RWPE2 (cell line): ENCODE measurements around the gene HYPK.
"Not testable (repeated sequence)": the region's sequence is repeated elsewhere in the genome, so short reads cannot be mapped to it uniquely, and the experiment has no call there.

Experiments
- ATAC-seq: fragments of 200-7000 bp; cut with Tn5 transposase; 3 replicates; pipeline ENCODE4 v1.9.1; 2021; ENCODE audit warnings: low read depth
- DNase-seq: peaks from one replicate; pipeline ENCODE4 v3.0.0-alpha.2; 2020; ENCODE audit warnings: low spot score
- H3K27ac ChIP-seq: fragments of 450-650 bp; 2 replicates; pipeline ENCODE4 v1.5.1; 2017; ENCODE audit warnings: mild to moderate bottlenecking; ENCODE audit not compliant: poor library complexity, severe bottlenecking
- H3K27me3 ChIP-seq: fragments of 250-450 bp; sonication (Bioruptor Pico); 2 replicates; pipeline ENCODE4 v1.5.1; 2021; ENCODE audit warnings: mild to moderate bottlenecking, moderate library complexity; ENCODE audit not compliant: insufficient read depth, poor library complexity, severe bottlenecking
- H3K36me3 ChIP-seq: fragments of 250-450 bp; sonication (Bioruptor Pico); 2 replicates; pipeline ENCODE4 v1.5.1; 2020; ENCODE audit warnings: low read depth, mild to moderate bottlenecking, moderate library complexity
- H3K4me1 ChIP-seq: fragments of 250-450 bp; sonication (Bioruptor Pico); 2 replicates; pipeline ENCODE4 v1.5.1; 2021; ENCODE audit warnings: mild to moderate bottlenecking, moderate library complexity; ENCODE audit not compliant: insufficient read depth, poor library complexity, severe bottlenecking
- H3K4me3 ChIP-seq: fragments of 250-450 bp; sonication (Bioruptor Pico); 2 replicates; pipeline ENCODE4 v1.5.1; 2021; ENCODE audit warnings: mild to moderate bottlenecking, moderate library complexity; ENCODE audit not compliant: severe bottlenecking
- H3K9me3 ChIP-seq: fragments of 250-450 bp; sonication (Bioruptor Pico); 2 replicates; pipeline ENCODE4 v1.5.1; 2021; ENCODE audit warnings: mild to moderate bottlenecking, moderate library complexity; ENCODE audit not compliant: severe bottlenecking
- TF ChIP-seq, protein P1 (sequence below): fragments of 450-650 bp; IDR thresholded peaks from one replicate; pipeline ENCODE4 v1.5.1; 2017; ENCODE audit warnings: mild to moderate bottlenecking, moderate library complexity; ENCODE audit not compliant: poor library complexity, severe bottlenecking

HYPK gene

DNA sequence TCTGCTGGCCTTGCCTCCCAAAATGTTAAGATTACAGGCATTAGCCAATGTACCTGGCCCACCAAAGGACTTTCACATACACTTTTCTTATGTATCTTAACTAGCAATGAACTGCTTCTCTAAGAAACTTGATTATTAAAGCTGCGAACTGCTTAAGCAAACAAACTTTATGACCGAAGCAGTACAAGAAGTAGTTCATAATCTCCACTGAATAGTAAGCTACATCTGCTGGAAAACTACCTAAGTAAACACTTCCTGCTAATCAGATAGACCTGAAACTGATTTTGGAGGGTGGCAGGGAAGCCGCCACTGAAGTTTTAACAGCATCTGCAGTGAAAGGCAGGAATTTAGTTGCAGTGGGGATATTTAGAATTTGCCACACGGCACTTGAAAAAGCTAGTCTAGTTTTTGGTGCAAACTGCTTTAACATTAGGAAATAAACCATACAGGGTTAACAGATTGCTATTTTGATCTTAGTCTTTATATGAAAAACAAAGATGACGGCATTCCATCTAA lies 8.1 kb downstream of the HYPK start:
- Histone ChIP-seq H3K27ac (no peak overlapping the region), H3K27me3 (no peaks in the 10 kb centered on the region), H3K4me1 (no peaks in the 10 kb centered on the region), H3K9me3 (no peaks in the 10 kb centered on the region), H3K4me3 (no peak overlapping the region), H3K36me3 (peaks cover 94% of the 10 kb centered on the region)
- DNase-seq: no peak
- ATAC-seq: no peak
- TF ChIP-seq, protein P1, sequence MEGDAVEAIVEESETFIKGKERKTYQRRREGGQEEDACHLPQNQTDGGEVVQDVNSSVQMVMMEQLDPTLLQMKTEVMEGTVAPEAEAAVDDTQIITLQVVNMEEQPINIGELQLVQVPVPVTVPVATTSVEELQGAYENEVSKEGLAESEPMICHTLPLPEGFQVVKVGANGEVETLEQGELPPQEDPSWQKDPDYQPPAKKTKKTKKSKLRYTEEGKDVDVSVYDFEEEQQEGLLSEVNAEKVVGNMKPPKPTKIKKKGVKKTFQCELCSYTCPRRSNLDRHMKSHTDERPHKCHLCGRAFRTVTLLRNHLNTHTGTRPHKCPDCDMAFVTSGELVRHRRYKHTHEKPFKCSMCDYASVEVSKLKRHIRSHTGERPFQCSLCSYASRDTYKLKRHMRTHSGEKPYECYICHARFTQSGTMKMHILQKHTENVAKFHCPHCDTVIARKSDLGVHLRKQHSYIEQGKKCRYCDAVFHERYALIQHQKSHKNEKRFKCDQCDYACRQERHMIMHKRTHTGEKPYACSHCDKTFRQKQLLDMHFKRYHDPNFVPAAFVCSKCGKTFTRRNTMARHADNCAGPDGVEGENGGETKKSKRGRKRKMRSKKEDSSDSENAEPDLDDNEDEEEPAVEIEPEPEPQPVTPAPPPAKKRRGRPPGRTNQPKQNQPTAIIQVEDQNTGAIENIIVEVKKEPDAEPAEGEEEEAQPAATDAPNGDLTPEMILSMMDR: no peak

DNA sequence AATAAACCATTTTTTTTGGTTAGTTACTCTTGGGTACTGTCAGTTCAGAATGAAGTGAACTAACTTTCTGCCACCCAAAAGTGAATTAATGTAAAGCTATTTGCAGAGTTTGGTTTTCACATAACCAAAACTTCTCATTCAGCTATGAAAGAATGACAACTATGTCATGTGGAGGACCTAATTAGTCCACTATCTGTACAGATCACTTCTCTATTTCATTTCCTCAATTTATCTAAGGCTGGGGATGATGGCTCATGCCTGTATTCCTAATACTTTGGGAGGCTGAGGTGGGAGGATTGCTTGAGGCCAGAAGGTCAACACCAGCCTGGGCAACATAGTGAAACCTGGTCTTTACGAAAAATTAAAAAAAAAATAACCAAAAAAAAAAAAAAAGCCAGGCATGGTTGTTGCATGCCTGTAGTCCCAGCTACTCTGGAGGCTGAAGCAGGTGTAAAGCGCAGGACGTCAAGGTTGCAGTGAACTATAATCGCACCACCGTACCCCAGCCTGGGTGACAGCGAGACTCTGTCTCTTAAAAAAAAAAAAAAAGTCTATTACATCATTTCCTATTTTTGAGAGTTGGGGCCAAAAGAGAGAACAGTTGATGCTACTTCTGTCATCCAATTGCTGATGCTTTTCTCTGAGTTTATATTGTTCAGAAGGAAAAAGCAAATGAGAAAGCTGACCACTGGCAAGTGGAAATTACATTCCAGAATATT lies 8.7 kb downstream of the HYPK start:
- TF ChIP-seq, protein P1: no peak
- no peak overlapping the region for H3K27ac ChIP-seq
- DNase-seq (no peak), ATAC-seq (no peak)
- H3K4me3 ChIP-seq: no peak overlapping the region
- H3K4me1 ChIP-seq: no peaks in the 10 kb centered on the region
- H3K27me3 ChIP-seq: no peaks in the 10 kb centered on the region
- H3K36me3 ChIP-seq: peaks cover 97% of the 10 kb centered on the region
- H3K9me3 ChIP-seq: no peaks in the 10 kb centered on the region

DNA sequence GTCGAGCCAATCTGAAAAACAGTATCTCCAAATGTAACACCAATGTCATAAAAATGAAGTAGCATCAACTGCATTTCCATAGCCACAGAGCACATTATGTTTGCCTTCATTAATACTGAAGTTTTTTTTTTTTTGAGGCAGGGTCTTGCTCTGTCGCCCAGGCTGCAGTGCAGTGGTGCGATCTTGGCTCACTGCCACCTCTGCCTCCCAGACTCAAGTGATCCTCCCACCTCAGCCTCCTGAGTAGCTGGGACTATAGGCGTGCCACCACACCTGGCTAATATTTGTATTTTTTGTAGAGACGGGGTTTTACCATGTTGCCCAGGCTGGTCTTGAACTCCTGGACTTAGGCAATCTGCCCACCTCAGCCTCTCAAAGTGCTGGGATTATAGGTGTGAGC lies 14.7 kb downstream of the HYPK start:
- not testable (repeated sequence) for H3K27ac ChIP-seq, ATAC-seq, H3K27me3 ChIP-seq, H3K9me3 ChIP-seq, H3K4me1 ChIP-seq, DNase-seq, H3K4me3 ChIP-seq
- H3K36me3 ChIP-seq: peaks cover 96% of the 10 kb centered on the region

DNA sequence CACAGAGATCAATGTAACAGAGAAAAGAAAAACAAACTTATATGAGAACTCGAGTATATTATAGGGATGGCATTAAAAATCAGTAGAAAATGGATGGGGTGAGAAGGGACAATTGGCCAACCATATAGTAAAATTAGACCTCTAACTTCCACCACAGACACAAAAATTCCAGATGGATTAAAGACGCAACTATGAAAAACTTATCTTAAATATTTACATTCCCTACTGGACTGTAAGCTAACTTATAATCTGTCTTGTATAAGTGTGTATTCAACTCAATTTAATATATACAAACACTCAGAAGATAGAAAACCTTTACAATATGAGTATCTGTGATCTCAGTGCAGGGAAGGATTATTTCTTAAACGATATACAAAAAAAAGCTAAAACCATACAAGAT lies 21.1 kb downstream of the HYPK start:
- Histone ChIP-seq H3K4me3 (no peak overlapping the region), H3K27ac (no peak overlapping the region), H3K4me1 (peaks cover 11% of the 10 kb centered on the region), H3K36me3 (peaks cover 68% of the 10 kb centered on the region), H3K9me3 (no peaks in the 10 kb centered on the region), H3K27me3 (no peaks in the 10 kb centered on the region)
- ATAC-seq (no peak), DNase-seq (no peak)
- TF ChIP-seq, protein P1: no peak

DNA sequence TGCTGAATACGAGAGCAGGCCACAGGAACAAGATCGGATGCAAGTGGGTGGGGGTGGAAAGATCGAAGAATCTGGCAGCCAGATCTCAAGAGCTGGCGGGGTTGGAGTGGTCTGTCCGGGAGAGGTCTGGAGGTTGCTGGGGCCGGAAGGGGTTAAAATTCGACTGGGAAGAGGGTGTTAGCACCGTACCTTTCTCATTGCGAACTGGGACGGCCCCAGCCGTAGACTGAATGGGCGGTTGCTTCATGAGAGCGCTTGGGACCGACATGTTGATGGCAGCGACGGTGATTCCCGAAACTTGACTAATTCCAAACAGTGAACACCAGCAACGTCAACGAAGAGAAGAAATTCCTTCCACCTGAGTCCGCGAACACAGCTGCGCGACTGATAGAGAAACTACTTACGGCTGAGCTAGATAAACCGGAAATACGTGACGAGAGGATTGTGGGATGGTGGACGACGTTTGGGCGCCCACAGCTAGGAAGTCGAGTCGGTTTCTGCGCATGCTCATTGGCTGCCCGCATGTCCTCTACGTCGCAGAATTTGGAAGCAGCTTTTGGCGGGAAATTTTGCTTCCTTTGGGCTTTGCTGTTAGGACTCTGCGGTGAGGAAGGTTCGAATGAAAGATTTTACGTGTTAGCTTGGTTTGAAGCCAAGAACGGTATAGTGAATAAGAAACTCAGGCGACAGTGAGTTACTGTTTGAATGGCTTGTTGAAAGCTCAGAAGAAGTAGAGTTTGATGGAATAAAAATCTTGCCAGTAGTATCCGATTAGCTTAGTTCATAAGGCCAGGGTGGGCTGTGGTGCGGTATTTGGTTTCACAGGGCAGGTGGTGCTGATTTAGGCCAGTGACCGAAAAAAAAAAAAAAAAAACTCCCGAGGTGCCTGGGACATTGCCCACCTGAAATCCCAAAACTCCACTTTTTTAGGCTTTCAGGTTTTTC lies 24.2 kb downstream of the HYPK start, which contains the start of gene MFAP1:
Gene MFAP1, minus strand, starts transcription at position 389 of the 945 bp plus-strand sequence. Its CDS starts 121 bp downstream, at position 268.
- ATAC-seq (peak; percentile 83), DNase-seq (peak; percentile 98)
- Histone ChIP-seq H3K9me3 (no peaks in the 10 kb centered on the region), H3K4me1 (peaks cover 16% of the 10 kb centered on the region), H3K27ac (peak within 1 kb of the TSS; percentile 82), H3K27me3 (no peaks in the 10 kb centered on the region), H3K4me3 (peak within 1 kb of the TSS; percentile 91), H3K36me3 (peaks cover 57% of the 10 kb centered on the region)
- TF ChIP-seq, protein P1: no peak

DNA sequence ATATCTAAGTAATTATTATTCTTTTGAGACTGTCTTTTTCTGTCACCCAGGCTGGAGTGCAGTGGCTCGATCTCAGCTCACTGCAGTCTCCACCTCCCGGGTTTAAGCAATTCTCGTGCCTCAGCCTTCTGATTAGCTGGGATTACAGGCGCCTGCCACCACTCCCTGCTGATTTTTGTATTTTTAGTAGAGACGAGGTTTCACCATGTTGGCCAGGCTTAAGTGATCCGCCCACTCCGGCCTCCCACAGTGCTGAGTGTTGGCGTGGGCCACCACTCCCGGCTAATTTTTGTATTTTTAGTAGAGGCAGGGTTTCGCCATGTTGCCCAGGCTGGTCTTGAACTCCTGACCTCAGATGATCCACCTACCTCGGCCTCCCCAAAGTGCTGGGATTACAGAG lies 24.9 kb downstream of the HYPK start:
- Histone ChIP-seq H3K36me3 (peaks cover 57% of the 10 kb centered on the region), H3K27ac (peak overlapping the region; percentile 82), H3K4me1 (peaks cover 16% of the 10 kb centered on the region)
- H3K9me3 ChIP-seq, DNase-seq, H3K4me3 ChIP-seq, ATAC-seq, H3K27me3 ChIP-seq: not testable (repeated sequence)
